ENCODE results near the gene C4orf33. TPM values are rescaled to one million over a fixed set of nuclear protein-coding genes. Genes with fewer than 3 reads are reported as not detected.

Gene C4orf33
- 4.1 and 4.2 TPM in 2 replicates for total RNA-seq

DNA sequence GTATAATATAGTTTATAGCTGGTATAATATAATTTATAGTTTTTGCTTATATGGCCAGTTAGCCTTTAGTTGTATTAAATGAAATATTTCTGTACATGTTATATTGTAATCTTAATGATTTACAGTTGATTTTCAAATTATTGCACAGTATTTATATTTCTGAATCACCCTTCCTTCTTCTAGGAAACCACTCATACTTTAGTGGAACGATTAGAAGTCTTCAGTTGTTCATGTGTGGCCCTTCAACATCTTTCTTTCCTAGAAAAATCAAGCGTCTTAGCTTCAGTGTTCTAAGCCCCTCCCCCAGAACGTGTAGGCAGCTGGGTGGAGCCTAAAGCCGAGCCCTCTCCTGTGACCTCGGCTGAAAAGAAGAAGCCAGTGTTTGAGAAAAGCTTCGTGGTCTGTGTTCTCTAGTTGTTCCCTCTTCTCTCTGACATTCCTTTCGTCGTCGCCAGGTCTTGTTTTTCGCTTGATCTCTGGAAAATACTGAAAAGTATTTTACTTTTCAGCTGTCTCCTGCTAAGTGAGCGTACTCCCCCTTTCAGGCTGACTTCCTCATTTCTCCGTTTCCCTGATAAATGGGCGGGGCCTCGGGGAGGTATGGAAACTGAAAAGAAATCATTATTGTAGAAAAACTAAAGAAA lies at the start of gene C4orf33:
TSS of gene C4orf33 (plus strand) at position 342 of the 644 bp plus-strand sequence. CDS start 6,459 bp downstream, outside the sequence.

DNA sequence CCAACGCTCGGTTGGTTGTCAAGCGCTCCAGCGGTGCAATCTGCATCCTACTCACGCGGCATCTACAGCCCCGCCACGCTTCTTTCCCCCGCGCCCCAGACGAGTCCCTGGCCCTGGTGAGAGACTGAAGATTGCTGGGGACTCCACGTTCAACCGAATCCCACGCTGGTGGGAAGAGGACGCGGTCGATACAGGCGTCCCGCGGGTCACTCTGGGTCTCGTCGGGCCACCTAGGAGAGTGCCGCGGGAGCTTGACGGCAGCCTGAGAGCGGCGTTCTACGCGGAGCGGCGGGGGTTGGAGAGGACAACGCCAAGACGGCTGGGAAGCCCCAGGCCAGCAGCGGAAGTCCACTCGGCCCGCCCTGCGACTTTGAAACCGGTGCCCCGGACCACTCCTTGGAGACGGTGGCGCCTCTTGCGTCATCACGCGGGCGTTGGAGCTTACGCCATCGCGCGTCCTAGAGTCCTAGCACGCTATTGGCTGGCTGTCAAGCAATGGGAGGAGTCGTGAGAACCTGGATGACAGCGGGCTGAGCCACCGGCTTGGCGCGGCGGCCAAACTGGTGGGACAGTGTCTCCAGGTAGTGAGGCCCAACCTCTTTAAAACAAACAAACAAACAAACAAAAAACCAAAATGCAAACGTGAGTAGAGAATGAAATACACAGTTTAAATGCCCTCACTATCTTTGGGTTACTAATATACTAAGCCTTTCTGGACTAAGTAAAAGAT lies 2.6 kb upstream of the C4orf33 start, which contains the start of gene SCLT1:
TSS of gene SCLT1 (minus strand) at position 349 of the 730 bp plus-strand sequence. CDS start 436 bp downstream, outside the sequence.

Other genes starting within 250 kb of the C4orf33 start
- gene SCLT1, start 2.6 kb upstream of the C4orf33 start, total RNA-seq: 3.9 and 8.6 TPM in 2 replicates

Measured in mesangial cell (primary cell).